Skeletal muscle satellite cell (primary cell): ENCODE measurements around the gene KRTAP23-1. TPM values are rescaled to one million over a fixed set of nuclear protein-coding genes. Genes with fewer than 3 reads are reported as not detected.

Source experiments
- small RNA-seq: library from RNA; depleted of rRNA; stranded (forward); fragments of <200 nt; gene quantifications from one replicate; pipeline ENCODE3, GENCODE V24; 2012

The KRTAP23-1 gene

Small RNA genes lying within 50 kb of the gene (small RNA-seq; reads per million reads assigned to genes)
- gene KRTAP23-1 (not detected), gene MIR4327 (not detected)
